Left lobe of liver (tissue), 2 donors: ENCODE measurements around the gene CC2D2B. TPM values are rescaled to one million over a fixed set of nuclear protein-coding genes. Genes with fewer than 3 reads are reported as not detected.
A peak's percentile ranks its signal among the peaks of the same experiment; 100 is the strongest.
"Not testable (repeated sequence)": the region's sequence is repeated elsewhere in the genome, so short reads cannot be mapped to it uniquely, and the experiment has no call there.

Experiments used
- ATAC-seq: fragments of 200-7000 bp; cut with Tn5 transposase; one replicate; pipeline ENCODE4 v1.9.1; 2020; ENCODE audit warnings: mild to moderate bottlenecking, moderate library complexity
- DNase-seq: peaks from one replicate; pipeline ENCODE4 v3.0.0-alpha.2; 2020; ENCODE audit warnings: low spot score
- total RNA-seq: library from RNA; stranded (reverse); gene quantifications from one replicate; pipeline ENCODE4 v1.2.1, GENCODE V29; 2021
- donor health status: DM: no; HTN: no; CAD: no; lungs with moderate emphysema.
- donor health status: DM: no; HTN: yes; CAD: no.

Gene CC2D2B
- total RNA-seq, 1 donor from 2014 or later, result 0.10 TPM

- no peak for DNase-seq
- ATAC-seq, result peak; percentile 99
These were observed 109.5 kb downstream of the CC2D2B start for GRCh38 chr10:96017191-96017687.

GRCh38 chr10:96021332-96021731 lies 113.6 kb downstream of the CC2D2B start:
- ATAC-seq (no peak), DNase-seq (no peak)

- ATAC-seq, result no peak
- DNase-seq, result no peak
These were observed 115.0 kb downstream of the CC2D2B start for GRCh38 chr10:96022739-96023138.

- DNase-seq (no peak), ATAC-seq (no peak)
These were observed 115.4 kb downstream of the CC2D2B start for GRCh38 chr10:96023168-96023567.

- no peak for DNase-seq
- ATAC-seq, result peak; percentile 46
These were observed 117.8 kb downstream of the CC2D2B start for GRCh38 chr10:96025566-96025965.

- DNase-seq, result no peak
These were observed 126.8 kb downstream of the CC2D2B start for GRCh38 chr10:96034625-96035024.

GRCh38 chr10:96038476-96039387 lies 131.0 kb downstream of the CC2D2B start:
- ATAC-seq (no peak), DNase-seq (no peak)

More at GRCh38 chr10:96034625-96035024, 126.8 kb downstream of the CC2D2B start:
- ATAC-seq, result no peak

- ATAC-seq (no peak), DNase-seq (no peak)
These were observed 133.4 kb downstream of the CC2D2B start for GRCh38 chr10:96041146-96041545.

- ATAC-seq, result peak; percentile 94
These were observed 135.5 kb downstream of the CC2D2B start, which contains the start of gene CCNJ for GRCh38 chr10:96043033-96043892. TSS of gene CCNJ (plus strand) at chr10:96043583. CDS start at chr10:96044394, 811 bp downstream.

GRCh38 chr10:96043893-96044715 lies 136.3 kb downstream of the CC2D2B start:
- ATAC-seq, result peak; percentile 62
- peak; percentile 52 for DNase-seq

More at GRCh38 chr10:96043033-96043892, 135.5 kb downstream of the CC2D2B start, which contains the start of gene CCNJ:
- DNase-seq, result peak; percentile 83

- DNase-seq (no peak), ATAC-seq (no peak)
These were observed 137.0 kb downstream of the CC2D2B start for GRCh38 chr10:96044736-96045135.

GRCh38 chr10:96046546-96046945 lies 138.8 kb downstream of the CC2D2B start:
- ATAC-seq, result no peak

GRCh38 chr10:96047004-96047649 lies 139.4 kb downstream of the CC2D2B start:
- ATAC-seq, result no peak
- no peak for DNase-seq

More at GRCh38 chr10:96046546-96046945, 138.8 kb downstream of the CC2D2B start:
- no peak for DNase-seq

- not testable (repeated sequence) for DNase-seq, ATAC-seq
These were observed 140.2 kb downstream of the CC2D2B start for GRCh38 chr10:96047925-96048324.

GRCh38 chr10:96049340-96049739 lies 141.6 kb downstream of the CC2D2B start:
- ATAC-seq (no peak), DNase-seq (no peak)

GRCh38 chr10:96053985-96054384 lies 146.2 kb downstream of the CC2D2B start:
- peak; percentile 29 for ATAC-seq

GRCh38 chr10:96056787-96057186 lies 149.0 kb downstream of the CC2D2B start:
- ATAC-seq, result no peak

More at GRCh38 chr10:96053985-96054384, 146.2 kb downstream of the CC2D2B start:
- DNase-seq, result no peak

GRCh38 chr10:96061232-96061631 lies 153.5 kb downstream of the CC2D2B start:
- DNase-seq, result no peak
- no peak for ATAC-seq

More at GRCh38 chr10:96056787-96057186, 149.0 kb downstream of the CC2D2B start:
- no peak for DNase-seq

- ATAC-seq (no peak), DNase-seq (no peak)
These were observed 164.9 kb downstream of the CC2D2B start for GRCh38 chr10:96072674-96073073.
